Suppressor macrophage treated with lipopolysaccharide for 1 hour (primary cell): ENCODE measurements around the gene SUPT20HL1.
A peak's percentile ranks its signal among the peaks of the same experiment; 100 is the strongest.
"Not testable (repeated sequence)": the region's sequence is repeated elsewhere in the genome, so short reads cannot be mapped to it uniquely, and the experiment has no call there.

Experiments
- DNase-seq, 3 donors: peaks; one replicate each; pipeline ENCODE4 v3.0.0-alpha.2; 2020 to 2022

The SUPT20HL1 gene

GRCh38 chrX:24364326-24364725 is 3.9 kb downstream of the SUPT20HL1 start:
- no peak for DNase-seq

GRCh38 chrX:24364851-24365538 is 4.6 kb downstream of the SUPT20HL1 start:
- no peak for DNase-seq

GRCh38 chrX:24366762-24367400 is 6.4 kb downstream of the SUPT20HL1 start:
- not testable (repeated sequence) for DNase-seq

- DNase-seq, result no peak
Measured at GRCh38 chrX:24369816-24370215, 9.4 kb downstream of the SUPT20HL1 start.

GRCh38 chrX:24371391-24371972 is 11.0 kb downstream of the SUPT20HL1 start:
- peak; percentile 47 to 73 (median 58) for DNase-seq

- DNase-seq, result no peak
Measured at GRCh38 chrX:24372021-24372763, 11.8 kb downstream of the SUPT20HL1 start.

GRCh38 chrX:24375600-24376131 is 15.2 kb downstream of the SUPT20HL1 start:
- DNase-seq, result no peak

- DNase-seq, result no peak
Measured at GRCh38 chrX:24376403-24376802, 16.0 kb downstream of the SUPT20HL1 start.

GRCh38 chrX:24377195-24377594 is 16.8 kb downstream of the SUPT20HL1 start:
- no peak for DNase-seq

- no peak for DNase-seq
Measured at GRCh38 chrX:24377911-24378468, 17.6 kb downstream of the SUPT20HL1 start.

GRCh38 chrX:24378706-24379105 is 18.3 kb downstream of the SUPT20HL1 start:
- DNase-seq, result no peak

- no peak for DNase-seq
Measured at GRCh38 chrX:24380262-24381187, 20.1 kb downstream of the SUPT20HL1 start.

- DNase-seq, result not testable (repeated sequence)
Measured at GRCh38 chrX:24382315-24382714, 21.9 kb downstream of the SUPT20HL1 start.

GRCh38 chrX:24387724-24388123 is 27.3 kb downstream of the SUPT20HL1 start:
- no peak for DNase-seq

GRCh38 chrX:24391389-24391788 is 30.9 kb downstream of the SUPT20HL1 start:
- no peak for DNase-seq

GRCh38 chrX:24391843-24392242 is 31.4 kb downstream of the SUPT20HL1 start:
- no peak for DNase-seq

- DNase-seq, result no peak
Measured at GRCh38 chrX:24392709-24393108, 32.3 kb downstream of the SUPT20HL1 start.

- DNase-seq, result peak; percentile 76 to 84 (median 83)
Measured at GRCh38 chrX:24395775-24396174, 35.3 kb downstream of the SUPT20HL1 start.

- no peak for DNase-seq
Measured at GRCh38 chrX:24396236-24396930, 35.9 kb downstream of the SUPT20HL1 start.

GRCh38 chrX:24396931-24397279 is 36.5 kb downstream of the SUPT20HL1 start:
- DNase-seq, result peak in 1 of 3 donors; percentile 31

- no peak for DNase-seq
Measured at GRCh38 chrX:24398766-24399165, 38.3 kb downstream of the SUPT20HL1 start.
